Measurements from ENCODE around the gene AMZ1. TPM values are rescaled to one million over a fixed set of nuclear protein-coding genes. Genes with fewer than 3 reads are reported as not detected.

Gene AMZ1
- total RNA-seq, 4 donors from 2014 or later: 0.19 to 0.27 TPM; not detected in 2

GRCh38 chr7:2759736-2760097, 71.7 kb downstream of the AMZ1 start:
- no peak for TF ChIP-seq POLR2A (IDR thresholded peaks at IDR 0.05)
- TF ChIP-seq CTCF (IDR thresholded peaks at IDR 0.05): no peak
- intact Hi-C loops (cut with DNase I; ENCODE audit: low total_unique reads): no loop called here
- 21 to 31% methylated on average over 8 of the region's 8 CpGs for WGBS, 2 donors
- H3K4me3 ChIP-seq (ENCODE audit: low read depth, poor library complexity, severe bottlenecking): no peak overlapping the region
- DNase-seq (ENCODE audit: low spot score in 2 of 2): no peak

- DNase-seq (ENCODE audit: low spot score in 2 of 2): peak; percentile 82 to 94
- intact Hi-C loops (cut with DNase I; ENCODE audit: low total_unique reads): no loop called here
- 18 to 25% methylated on average over 22 of the region's 22 CpGs for WGBS, 2 donors
- H3K4me3 ChIP-seq (ENCODE audit: low read depth, poor library complexity, severe bottlenecking): no peak overlapping the region
- no peak for TF ChIP-seq CTCF (IDR thresholded peaks at IDR 0.05)
- TF ChIP-seq POLR2A (IDR thresholded peaks at IDR 0.05): no peak
Observed at GRCh38 chr7:2760098-2760889, 72.3 kb downstream of the AMZ1 start.

- intact Hi-C loops (cut with DNase I; ENCODE audit: low total_unique reads): no loop called here
- WGBS, 2 donors: 89 to 91% methylated on average over 19 of the region's 19 CpGs
- DNase-seq (ENCODE audit: low spot score in 2 of 2): no peak
- no peak overlapping the region for H3K4me3 ChIP-seq (ENCODE audit: low read depth, poor library complexity, severe bottlenecking)
- TF ChIP-seq CTCF (IDR thresholded peaks at IDR 0.05) (no peak), POLR2A (IDR thresholded peaks at IDR 0.05) (no peak)
Observed at GRCh38 chr7:2761131-2761624, 73.2 kb downstream of the AMZ1 start.

- intact Hi-C loops (cut with DNase I; ENCODE audit: low total_unique reads): no loop called here
- no peak for DNase-seq (ENCODE audit: low spot score in 2 of 2)
- H3K4me3 ChIP-seq (ENCODE audit: low read depth, poor library complexity, severe bottlenecking): no peak overlapping the region
- 93 to 94% methylated on average over 29 of the region's 29 CpGs for WGBS, 2 donors
- TF ChIP-seq CTCF (IDR thresholded peaks at IDR 0.05): no peak
- TF ChIP-seq POLR2A (IDR thresholded peaks at IDR 0.05): no peak
Observed at GRCh38 chr7:2761801-2762497, 73.9 kb downstream of the AMZ1 start.

DNA sequence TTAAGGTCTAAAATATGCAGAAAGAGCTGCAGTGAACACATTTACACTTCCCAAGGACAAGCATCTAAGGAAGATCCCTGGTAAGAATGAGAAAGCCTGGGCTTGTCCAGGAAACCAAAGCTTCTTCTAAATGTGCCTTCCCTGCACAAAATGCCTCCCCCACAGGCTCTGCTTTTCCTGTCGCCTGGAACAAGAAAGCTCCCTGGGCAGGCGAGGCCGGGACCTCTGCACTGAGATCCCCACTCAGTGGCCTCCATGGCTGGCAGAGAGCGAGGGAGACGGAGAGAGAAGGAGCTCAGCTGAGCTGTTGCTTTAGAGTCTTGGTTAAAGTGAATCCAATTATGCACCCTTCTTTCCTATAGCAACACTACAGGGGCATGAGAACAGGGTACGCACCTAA, 75.6 kb downstream of the AMZ1 start:
- intact Hi-C loops (cut with DNase I; ENCODE audit: low total_unique reads): no loop called here
- WGBS, 2 donors: 67 to 75% methylated on average over 6 of the region's 6 CpGs
- H3K4me3 ChIP-seq (ENCODE audit: low read depth, poor library complexity, severe bottlenecking): no peak overlapping the region
- DNase-seq (ENCODE audit: low spot score in 2 of 2): no peak
- TF ChIP-seq CTCF (IDR thresholded peaks at IDR 0.05): no peak
- TF ChIP-seq POLR2A (IDR thresholded peaks at IDR 0.05): no peak

Measured in lower leg skin (tissue), 4 donors.